Neutrophil (primary cell): ENCODE measurements around the gene SIM2.

Experiments
- H3K27ac ChIP-seq: fragments of 200-600 bp; sonication (generic); 2 replicates; pipeline ENCODE4 v1.5.1; 2016; ENCODE audit warnings: mild to moderate bottlenecking, moderate library complexity
- H3K27me3 ChIP-seq: fragments of 200-600 bp; sonication (generic); 2 replicates; pipeline ENCODE4 v1.6.0; 2016; ENCODE audit warnings: mild to moderate bottlenecking
- H3K36me3 ChIP-seq: fragments of 200-600 bp; sonication (generic); 2 replicates; pipeline ENCODE4 v1.5.1; 2017
- H3K4me1 ChIP-seq, 2 experiments: fragments of 200-600 bp in 1 of 2; sonication (generic) in 1 of 2; 1 replicate in 1 of 2; 2 replicates in 1 of 2; pipeline versions ENCODE4 v1.5.1 to v1.6.1; 2013 to 2016; ENCODE audit warnings: low read depth in 1 of 2, low read length in 1 of 2, mild to moderate bottlenecking in 1 of 2, moderate library complexity in 1 of 2; ENCODE audit not compliant: control insufficient read depth in 1 of 2, insufficient read depth in 1 of 2
- H3K4me3 ChIP-seq, 2 experiments: fragments of 200-600 bp in 1 of 2; sonication (generic) in 1 of 2; 1 replicate in 1 of 2; 2 replicates in 1 of 2; pipeline ENCODE4 v1.5.1; 2013 to 2016; ENCODE audit warnings: low read depth in 1 of 2, low read length in 1 of 2, mild to moderate bottlenecking in 1 of 2, moderate library complexity in 1 of 2
- H3K9me3 ChIP-seq: fragments of 200-600 bp; sonication (generic); 2 replicates; pipeline ENCODE4 v1.5.1; 2016
- TF ChIP-seq, protein P1 (sequence below): fragments of 200-600 bp; sonication (generic); IDR thresholded peaks from 2 replicates; pipeline ENCODE4 v1.5.1; 2016; ENCODE audit warnings: antibody characterized with exemption

Gene SIM2

DNA sequence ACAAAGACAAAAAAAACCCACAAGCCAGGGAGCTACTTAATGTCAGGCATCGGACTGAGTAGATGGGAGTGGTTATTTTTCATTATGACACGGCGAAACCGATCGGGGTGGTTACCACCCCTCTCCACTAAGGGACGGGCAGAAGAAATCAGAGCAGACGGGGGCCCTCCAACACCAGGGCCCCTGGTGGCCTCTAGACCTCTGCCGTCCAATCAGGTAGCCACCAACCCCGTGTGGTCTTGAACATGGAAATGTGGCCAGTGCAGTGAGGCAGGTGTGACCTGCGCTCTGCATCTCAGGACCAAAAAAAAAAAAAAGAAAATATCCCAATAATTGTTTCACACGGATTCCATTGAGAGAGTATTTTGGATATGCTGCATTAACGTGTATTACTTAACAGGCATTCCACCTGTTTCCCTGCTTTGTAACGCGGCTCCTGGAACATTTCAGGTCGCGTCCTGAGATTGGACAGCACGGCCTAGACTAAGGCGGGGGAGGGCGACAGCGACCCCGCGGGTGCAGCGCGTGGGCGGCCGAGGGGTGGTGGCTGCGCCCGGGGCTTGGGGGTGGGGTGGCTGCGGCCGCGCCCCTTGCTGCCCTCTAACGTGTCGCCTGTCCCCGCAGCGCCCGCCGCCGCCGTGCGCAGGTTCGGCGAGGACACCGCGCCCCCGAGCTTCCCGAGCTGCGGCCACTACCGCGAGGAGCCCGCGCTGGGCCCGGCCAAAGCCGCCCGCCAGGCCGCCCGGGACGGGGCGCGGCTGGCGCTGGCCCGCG lies 48.3 kb downstream of the SIM2 start:
- TF ChIP-seq, protein P1, sequence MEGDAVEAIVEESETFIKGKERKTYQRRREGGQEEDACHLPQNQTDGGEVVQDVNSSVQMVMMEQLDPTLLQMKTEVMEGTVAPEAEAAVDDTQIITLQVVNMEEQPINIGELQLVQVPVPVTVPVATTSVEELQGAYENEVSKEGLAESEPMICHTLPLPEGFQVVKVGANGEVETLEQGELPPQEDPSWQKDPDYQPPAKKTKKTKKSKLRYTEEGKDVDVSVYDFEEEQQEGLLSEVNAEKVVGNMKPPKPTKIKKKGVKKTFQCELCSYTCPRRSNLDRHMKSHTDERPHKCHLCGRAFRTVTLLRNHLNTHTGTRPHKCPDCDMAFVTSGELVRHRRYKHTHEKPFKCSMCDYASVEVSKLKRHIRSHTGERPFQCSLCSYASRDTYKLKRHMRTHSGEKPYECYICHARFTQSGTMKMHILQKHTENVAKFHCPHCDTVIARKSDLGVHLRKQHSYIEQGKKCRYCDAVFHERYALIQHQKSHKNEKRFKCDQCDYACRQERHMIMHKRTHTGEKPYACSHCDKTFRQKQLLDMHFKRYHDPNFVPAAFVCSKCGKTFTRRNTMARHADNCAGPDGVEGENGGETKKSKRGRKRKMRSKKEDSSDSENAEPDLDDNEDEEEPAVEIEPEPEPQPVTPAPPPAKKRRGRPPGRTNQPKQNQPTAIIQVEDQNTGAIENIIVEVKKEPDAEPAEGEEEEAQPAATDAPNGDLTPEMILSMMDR = no peak
- Histone ChIP-seq H3K4me1 (no peaks in the 10 kb centered on the region), H3K27ac (no peak overlapping the region), H3K36me3 (no peaks in the 10 kb centered on the region), H3K27me3 (peaks cover 93% of the 10 kb centered on the region), H3K9me3 (no peaks in the 10 kb centered on the region), H3K4me3 (no peak overlapping the region)

DNA sequence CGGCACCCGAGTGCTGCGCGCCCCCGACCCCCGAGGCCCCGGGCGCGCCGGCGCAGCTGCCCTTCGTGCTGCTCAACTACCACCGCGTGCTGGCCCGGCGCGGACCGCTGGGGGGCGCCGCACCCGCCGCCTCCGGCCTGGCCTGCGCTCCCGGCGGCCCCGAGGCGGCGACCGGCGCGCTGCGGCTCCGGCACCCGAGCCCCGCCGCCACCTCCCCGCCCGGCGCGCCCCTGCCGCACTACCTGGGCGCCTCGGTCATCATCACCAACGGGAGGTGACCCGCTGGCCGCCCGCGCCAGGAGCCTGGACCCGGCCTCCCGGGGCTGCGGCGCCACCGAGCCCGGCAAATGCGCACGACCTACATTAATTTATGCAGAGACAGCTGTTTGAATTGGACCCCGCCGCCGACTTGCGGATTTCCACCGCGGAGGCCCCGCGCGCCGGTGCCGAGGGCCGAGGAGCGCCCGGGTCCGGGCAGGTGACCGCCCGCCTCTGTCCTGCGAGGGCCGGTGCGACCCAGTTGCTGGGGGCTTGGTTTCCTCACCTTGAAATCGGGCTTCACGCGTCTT lies 49.0 kb downstream of the SIM2 start:
- Histone ChIP-seq H3K4me1 (no peaks in the 10 kb centered on the region), H3K4me3 (no peak overlapping the region), H3K27ac (no peak overlapping the region), H3K36me3 (no peaks in the 10 kb centered on the region), H3K27me3 (peaks cover 89% of the 10 kb centered on the region), H3K9me3 (no peaks in the 10 kb centered on the region)
- TF ChIP-seq, protein P1 = no peak

DNA sequence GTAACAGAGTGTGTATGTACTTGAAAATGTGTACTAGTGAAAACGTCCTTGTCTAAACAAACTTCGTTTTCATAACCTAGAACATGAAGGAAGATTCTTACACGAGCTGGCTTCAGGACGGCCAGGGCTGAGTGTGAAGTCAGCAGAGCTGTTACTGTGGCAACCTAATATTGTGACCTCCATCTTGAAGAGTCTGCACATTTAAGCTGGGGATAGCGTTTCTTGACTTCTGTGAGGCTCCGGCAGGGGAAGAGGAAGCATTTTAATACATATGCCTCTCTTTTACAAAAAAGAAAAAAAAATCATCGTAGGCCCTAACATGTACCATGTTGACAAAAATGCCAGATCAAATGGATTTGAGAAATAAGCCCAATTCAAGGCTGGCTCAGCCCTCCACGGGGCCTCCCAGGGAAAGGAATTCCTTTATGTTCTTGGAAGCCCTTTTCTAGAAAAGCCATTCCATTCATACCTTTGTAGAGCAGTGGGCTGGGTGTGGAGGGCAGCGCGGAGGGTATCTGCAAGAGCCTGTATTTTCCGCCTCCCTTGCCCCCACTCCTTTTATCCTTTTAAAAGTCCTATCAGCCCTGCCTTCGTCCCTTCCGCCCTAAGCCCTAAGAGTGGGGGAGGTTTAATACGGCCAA lies 51.1 kb downstream of the SIM2 start:
- no peaks in the 10 kb centered on the region for H3K4me1 ChIP-seq
- H3K27ac ChIP-seq = no peak overlapping the region
- no peak overlapping the region for H3K4me3 ChIP-seq
- H3K9me3 ChIP-seq = no peaks in the 10 kb centered on the region
- no peaks in the 10 kb centered on the region for H3K36me3 ChIP-seq
- peaks cover 74% of the 10 kb centered on the region for H3K27me3 ChIP-seq
- TF ChIP-seq, protein P1 = no peak

DNA sequence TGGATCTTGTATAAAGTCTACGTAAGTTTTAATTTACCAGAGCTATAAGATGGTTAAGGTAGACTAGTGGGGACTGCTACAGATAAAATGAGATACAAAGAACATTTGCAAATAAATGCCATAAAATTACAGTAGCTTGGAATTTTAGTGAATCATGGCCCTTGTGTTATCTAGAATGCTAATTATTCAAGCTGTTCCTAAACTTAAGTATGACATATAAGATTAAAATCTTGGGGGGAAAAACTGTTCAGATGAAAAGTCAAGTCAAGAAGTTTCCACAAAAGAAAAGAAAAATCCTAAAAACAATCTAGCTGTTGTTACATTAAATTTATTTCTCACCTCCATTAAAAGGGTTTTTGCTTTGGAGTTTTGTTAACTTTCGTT lies 51.7 kb downstream of the SIM2 start:
- Histone ChIP-seq H3K4me3 (no peak overlapping the region), H3K27me3 (peaks cover 69% of the 10 kb centered on the region), H3K36me3 (no peaks in the 10 kb centered on the region), H3K9me3 (no peaks in the 10 kb centered on the region), H3K27ac (no peak overlapping the region), H3K4me1 (no peaks in the 10 kb centered on the region)
- TF ChIP-seq, protein P1 = no peak

DNA sequence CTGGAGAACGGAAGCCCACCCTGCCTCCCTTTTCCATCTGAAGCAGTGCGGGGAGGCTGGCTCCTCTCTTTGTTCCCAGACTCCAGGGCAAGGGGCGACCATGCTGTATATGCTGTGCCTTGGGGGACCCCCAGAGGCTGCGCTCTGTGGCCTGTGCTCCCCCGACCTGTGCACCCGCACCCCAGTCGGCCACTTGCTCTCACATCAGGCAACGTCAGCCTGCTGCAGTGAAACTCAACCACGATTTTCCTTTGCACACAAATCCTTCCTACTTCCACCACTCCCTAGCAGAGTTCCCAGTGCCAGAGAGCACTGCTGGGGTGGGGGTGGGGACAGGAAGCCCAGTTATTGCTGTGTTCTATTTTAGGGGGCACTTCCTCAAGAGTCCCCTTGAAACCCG lies 52.5 kb downstream of the SIM2 start:
- TF ChIP-seq, protein P1 = no peak
- H3K27ac ChIP-seq = no peak overlapping the region
- H3K27me3 ChIP-seq = peaks cover 61% of the 10 kb centered on the region
- no peaks in the 10 kb centered on the region for H3K9me3 ChIP-seq
- H3K4me3 ChIP-seq = no peak overlapping the region
- H3K4me1 ChIP-seq = no peaks in the 10 kb centered on the region
- no peaks in the 10 kb centered on the region for H3K36me3 ChIP-seq
